Gastroesophageal sphincter (tissue), 2 donors: ENCODE measurements around the gene ATP2C2.
"Not testable (repeated sequence)": the region's sequence is repeated elsewhere in the genome, so short reads cannot be mapped to it uniquely, and the experiment has no call there.

Source experiments
- EP300 ChIP-seq: sonication (generic); formaldehyde crosslinking; IDR thresholded peaks from one replicate; pipeline ENCODE4 v1.6.1; 2017; ENCODE audit warnings: antibody characterized with exemption, mild to moderate bottlenecking
- POLR2A ChIP-seq, 2 donors: fragments of 450-650 bp; IDR thresholded peaks; one replicate each; pipeline ENCODE4 v1.6.1; 2017; ENCODE audit warnings: antibody characterized with exemption in 2 of 2, mild to moderate bottlenecking in 2 of 2, moderate library complexity in 1 of 2

- TF ChIP-seq EP300; POLR2A (IDR thresholded peaks at IDR 0.05): not testable (repeated sequence)
These were observed 52.2 kb downstream of the ATP2C2 start for GRCh38 chr16:84420556-84420955.
